ENCODE data around the gene SOAT2.
"Not testable (repeated sequence)": the region's sequence is repeated elsewhere in the genome, so short reads cannot be mapped to it uniquely, and the experiment has no call there.

The SOAT2 gene

DNA sequence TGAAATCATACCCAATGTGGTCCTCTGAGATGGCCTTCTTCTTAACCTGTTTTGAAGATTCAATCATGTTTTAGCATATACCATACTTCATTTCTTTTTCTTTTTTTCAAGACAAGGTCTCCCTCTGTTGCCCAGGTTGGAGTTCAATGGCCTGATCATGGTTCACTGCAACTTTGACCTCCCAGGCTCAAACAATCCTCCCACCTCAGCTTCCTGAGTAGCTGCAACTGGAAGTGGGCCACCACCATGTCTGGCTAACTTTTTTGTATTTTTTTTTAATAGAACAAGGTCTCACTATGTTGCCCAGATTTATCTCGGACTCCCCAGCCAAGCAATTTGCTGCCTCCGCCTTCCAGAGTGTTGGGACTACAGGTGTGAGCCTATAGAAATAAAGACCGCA, 30.4 kb downstream of the SOAT2 start:
- DNase-seq (ENCODE audit: low read depth): no peak

DNA sequence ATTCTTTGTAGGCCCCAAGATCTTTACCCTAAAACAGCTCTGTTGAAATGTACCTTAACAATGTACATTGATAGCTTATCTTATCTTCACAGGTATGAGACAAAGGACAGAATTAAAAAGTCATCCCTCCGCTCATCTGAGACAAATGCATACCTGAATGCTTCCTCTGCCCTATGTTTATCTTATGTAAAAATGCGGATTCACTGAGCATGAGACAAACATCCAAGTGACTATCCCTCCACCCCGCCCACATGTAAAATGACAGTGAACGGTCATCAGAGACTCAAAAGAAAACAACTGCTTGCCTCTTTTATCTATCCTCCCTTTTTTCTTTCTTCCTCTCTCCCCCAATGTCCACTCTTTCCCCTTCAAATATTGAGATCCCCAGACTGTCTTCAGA, 40.1 kb downstream of the SOAT2 start:
- no peak for DNase-seq (ENCODE audit: low read depth)

DNA sequence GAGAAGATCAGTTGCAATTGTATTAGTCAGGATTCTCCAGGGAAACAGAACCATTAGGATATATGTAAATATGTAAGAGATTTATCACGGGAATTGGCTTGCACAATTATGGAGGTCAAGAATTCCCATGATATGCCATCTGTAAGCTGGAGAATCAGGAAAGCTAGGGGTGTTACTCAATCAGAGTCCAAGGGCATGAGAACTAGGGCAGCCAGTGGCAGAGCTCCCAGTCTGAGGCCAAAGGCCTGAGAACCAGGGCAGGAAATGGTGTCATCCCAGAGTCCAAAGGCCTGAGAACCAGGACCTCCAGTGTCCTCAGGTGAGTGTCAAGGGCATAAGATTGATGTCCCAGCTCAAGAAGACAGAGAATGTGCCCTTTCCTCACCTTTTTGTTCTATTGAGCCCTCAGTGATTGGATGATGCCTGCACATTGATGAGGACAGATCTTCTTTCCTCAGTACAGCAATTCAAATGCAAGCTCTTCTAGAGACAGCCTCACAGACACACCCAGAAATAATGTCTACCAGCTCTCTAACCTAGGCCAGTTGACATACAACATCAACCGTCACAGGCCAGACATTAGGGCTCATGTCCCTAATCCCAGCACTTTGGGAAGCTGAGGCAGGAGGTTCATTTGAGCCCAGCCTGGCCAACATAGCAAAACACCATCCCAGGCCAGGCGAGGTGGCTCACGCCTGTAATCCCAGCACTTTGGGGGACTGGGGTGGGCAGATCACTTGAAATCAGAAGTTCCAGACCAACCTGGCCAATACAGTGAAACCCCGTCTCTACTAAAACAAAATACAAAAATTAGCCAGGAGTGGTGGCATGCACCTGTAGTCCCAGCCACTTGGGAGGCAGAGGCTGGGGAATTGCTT, 42.3 kb downstream of the SOAT2 start:
- peak; percentile 69 for DNase-seq (ENCODE audit: low read depth)

DNA sequence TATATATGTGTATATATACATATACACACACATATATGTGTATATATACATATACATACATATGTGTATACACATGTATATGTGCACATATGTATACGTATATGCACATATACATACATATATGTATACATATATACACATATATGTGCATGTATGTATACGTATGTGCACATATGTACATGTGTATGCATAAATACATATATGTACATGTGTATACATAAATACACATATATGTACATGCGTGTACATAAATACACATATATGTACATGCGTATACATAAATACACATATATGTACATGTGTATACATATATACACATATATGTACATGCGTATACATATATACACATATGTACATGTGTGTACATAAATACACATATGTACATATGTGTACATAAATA, 43.9 kb downstream of the SOAT2 start:
- DNase-seq (ENCODE audit: low read depth): no peak

DNA sequence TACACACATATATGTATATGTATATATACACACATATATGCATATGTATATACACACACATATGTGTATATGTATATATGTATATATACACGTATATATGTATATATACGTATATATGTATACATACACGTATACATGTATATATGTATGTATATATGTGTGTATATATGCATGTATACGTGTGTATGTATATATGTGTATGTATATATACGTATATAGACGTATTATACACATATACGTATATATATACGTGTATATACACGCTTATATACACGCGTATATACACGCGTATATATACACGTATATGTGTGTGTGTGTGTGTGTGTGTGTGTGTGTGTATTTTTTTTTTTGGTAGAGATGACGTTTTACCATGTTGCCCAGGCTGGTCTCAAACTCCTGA, 44.4 kb downstream of the SOAT2 start:
- DNase-seq (ENCODE audit: low read depth): no peak

DNA sequence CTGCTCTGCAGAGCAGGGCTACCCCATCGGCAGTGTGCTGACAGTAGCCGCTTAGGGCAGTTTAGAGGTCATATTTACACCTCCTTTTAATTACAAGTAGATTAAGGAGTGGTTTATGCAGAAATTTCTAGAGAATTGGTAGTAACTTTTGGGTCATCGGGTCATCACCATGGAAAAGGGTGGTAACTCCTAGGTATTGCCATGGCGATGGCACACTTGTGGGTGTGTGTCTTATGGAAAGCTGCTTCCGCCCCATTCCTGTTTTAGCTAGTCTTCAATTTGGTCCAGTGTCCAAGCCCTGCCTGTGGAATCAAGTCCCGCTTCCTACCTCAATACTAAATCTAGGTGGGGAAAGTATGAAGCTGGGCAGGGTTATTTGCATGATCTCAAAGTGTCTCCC, 47.8 kb downstream of the SOAT2 start:
- DNase-seq (ENCODE audit: low read depth): no peak

DNA sequence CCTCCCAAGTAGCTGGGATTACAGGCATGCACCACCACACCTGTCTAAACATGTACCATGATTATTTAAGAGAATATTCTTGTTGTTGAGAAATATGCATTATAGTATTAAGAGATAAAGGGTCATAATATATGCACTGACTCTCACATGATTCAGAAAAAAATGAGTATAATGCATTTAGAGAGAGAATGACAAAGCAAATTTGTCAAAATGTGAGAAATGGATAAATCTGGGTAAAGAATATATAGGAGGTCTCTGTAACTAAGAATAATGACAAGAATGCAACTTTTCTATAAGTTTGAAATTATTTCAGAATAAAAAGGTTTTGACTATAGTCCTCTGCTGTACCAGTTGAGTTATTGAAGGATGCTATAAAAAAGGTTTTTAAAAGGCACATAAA, 49.1 kb downstream of the SOAT2 start:
- DNase-seq (ENCODE audit: low read depth): no peak

DNA sequence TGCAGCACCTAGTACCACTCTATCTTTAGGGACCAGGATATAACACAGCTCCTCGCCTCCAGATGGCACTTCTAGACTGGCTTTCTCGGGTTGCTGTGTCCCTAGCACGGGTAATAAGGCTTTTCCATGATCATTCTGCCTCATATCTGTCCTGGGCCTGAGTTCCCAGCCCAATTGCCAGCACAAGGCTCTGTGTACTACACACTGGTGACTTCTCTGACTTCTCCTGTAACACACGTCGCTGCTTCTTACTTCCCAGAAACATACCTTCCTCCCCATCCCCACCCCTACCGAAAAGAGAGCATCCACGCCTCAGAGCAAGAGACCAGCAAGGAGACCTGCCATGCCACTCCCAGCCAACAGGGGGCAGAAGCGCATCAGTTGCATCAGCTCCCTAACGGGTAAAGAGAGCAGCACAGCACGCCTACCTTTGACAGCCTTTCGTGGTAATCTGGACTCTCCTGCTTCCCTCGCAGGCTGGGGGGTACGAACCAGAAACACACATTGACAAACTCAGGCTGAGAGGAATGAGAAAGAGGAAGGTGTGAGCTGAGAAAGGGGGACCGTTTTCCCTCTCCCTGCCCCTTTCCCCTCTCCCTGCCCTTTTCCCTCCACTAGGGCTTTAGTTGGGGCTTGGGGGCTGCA, 56.0 kb downstream of the SOAT2 start:
- peak; percentile 58 for DNase-seq (ENCODE audit: low read depth)

DNA sequence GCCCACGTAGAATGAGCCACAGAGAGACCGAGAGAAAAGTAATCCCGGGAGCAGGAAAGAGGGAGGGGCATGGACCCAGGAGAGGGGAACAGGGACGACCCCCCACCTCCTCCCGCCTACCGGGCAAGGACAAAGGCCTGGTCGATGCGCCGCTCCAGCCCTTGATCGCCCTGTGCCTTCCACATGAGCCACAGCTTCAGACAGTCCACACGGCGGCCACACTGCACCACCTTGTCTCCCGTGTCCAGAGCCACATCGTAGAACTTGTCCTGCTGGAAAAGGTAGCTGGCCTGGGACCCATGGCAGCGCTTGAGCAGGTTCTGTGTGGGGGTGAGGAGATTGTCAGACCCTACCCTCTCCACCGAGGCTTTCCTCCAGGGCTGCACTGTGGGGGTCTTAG, 56.7 kb downstream of the SOAT2 start:
- no peak for DNase-seq (ENCODE audit: low read depth)

DNA sequence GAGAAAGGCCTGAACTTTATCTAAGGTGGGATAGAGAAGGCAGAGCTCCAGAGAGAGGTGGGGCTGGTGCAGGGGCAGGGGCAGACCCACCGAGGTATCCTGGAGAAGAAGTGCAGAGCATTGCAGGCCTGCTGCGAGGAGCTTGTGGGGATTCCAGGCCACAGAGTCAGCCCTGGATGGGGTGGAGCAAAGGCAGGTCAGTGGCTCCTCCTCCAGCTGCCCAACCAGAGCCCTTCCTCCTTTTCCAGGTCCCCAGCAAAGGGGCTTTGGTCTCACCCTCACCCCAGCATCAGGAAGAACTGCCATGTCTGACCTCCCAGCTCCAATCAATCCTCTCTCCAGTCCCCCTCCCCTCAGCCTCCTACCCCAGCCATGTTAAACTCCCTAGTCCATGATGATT, 57.4 kb downstream of the SOAT2 start:
- DNase-seq (ENCODE audit: low read depth): no peak

DNA sequence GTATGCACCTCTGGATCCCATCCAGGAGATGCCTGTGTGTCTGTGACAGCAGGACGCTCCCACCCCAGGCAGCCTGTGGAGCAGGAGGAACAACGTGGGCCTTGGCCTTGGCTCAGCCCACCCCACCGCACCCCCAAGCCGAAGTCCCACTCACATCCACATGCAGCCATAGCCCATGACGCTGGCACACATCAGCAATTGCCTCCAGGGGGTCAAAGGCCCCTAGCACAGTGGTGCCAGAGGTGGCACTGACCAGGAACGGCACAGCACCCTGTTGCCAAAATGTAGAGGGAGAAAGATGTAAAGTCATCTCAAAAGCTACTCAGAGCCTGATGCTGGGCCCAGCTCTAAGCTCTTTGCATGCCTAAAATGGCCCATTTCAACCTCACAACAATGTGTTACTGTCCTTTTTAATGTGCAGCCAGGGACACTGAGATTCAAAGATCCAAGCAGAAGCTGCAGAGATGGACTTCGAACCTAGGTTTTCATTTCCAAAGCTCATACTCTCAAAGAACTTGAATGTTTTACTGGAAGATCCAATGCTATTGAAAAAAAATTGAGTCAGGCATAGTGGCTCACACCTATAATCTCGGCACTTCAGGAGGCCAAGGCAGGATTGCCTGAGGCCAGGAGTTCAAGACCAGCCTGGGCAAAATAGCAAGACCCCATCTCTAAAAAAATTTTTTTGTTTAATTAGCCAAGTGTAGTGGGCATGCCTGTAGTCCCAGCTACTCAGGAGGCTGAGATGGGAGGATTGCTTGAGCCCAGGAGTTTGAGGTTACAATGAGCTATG, 58.0 kb downstream of the SOAT2 start:
- DNase-seq (ENCODE audit: low read depth): no peak

DNA sequence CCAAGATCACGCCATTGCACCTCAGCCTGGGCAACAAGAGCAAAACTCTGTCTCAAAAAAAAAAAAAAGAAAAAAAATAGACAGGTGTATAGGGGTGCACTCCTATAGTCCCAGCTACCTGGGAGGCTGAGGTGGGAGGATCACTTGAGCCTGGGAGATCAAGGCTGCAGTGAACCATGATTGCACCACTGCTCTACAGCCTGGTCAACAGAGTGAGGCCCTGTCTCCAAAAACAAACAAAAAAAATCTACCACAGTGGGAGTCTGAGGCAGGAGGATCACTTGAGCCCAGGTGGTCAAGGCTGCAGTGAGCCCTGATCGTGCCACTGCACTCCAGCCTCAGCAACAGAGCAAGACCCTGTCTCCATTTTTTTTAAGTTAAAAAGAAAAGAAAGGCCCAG, 59.7 kb downstream of the SOAT2 start:
- not testable (repeated sequence) for DNase-seq (ENCODE audit: low read depth)

DNA sequence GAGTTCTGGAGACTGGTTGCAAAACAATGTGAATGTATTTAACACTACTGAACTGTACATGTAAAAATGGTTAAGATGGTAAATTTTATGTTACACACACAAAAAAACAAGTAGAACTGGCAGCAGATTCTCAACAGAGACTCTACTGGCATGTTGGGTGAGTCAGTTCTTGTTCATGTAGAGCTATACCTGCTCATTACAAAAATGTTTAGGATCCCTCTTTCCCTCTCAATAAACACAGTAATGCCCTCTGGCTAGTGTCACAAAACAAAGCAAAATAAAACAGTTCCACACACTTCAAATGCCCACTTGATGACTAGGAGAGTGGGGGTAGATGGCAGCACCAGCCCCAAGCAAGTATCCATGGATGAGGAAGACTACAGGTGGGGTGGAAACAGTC, 63.6 kb downstream of the SOAT2 start:
- DNase-seq (ENCODE audit: low read depth): no peak

DNA sequence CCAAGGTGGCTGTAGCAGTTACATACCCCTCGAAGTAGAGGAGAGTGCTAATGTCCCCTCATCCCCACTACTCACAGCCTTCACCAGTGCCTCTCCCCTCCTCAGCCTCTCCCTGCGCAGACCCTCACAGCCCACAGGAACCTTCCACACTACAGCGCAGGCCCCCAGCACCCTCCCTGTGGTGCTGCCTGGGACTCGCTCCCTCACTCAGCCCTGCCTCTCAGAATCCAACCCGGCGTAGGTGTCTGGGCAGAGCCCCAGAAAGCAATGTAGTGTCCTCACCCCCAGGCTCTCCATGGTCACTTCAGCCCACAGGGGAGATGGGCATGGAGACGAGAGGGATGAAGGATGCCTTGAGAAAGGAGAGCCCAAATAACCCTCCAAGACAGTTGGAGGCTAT, 66.4 kb downstream of the SOAT2 start:
- no peak for DNase-seq (ENCODE audit: low read depth)

DNA sequence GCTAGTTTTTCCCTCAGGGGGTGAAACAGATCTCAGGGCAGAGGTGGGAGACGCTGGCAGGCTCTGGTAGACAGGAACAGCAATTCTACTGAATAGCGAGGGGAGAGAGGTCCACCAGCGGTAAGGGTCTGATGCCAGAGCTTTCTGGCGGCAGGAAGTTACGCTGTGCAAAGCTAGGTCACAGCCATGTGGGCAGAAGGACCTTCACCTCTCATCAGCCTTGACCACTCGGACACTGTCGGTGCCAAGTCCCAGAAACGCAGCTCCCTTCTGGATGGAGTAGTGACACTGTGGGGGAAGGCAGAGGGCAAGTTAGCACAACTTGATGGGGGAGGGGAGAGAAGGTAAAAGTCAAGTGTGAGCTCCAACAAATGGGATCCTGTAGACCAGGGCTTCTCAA, 66.9 kb downstream of the SOAT2 start:
- DNase-seq (ENCODE audit: low read depth): no peak

DNA sequence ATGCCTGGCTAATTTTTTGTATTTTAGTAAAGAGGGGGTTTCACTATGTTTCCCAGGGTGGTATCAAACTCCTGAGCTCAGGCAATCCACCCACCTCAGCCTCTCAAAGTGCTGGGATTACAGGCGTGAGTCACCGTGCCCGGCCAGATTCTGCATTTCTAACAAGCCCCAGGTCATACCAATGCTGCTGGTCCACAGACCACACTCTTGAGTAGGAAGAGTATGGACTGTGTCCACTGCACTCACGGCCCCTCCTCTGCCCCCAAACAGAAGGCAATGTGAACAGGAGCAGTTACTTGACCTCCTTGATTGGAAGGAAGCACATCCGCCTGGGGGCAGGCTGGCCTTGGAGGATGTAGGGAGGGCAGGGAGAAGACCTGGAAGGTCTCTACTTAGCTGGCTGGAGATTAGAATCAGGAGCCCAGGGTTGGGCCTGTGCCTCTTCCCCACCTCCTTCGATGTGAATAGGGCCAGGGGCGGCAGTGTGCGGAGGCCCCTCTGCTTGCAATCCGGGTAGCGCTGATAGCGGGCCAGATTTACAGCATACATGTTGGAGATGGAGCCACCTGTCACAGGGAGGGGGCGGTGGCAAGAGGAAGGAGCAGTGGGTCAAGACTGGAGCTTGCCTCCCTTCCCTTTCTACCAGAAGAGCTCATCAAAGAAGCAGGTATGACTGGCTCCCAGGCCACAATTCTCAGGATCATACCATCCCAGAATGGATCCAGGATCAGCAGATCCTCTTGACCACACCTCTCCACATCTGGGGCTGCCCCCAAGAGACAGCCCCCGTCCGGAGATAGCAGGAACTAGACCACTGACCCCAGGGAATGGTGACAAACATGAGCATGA, 67.8 kb downstream of the SOAT2 start:
- no peak for DNase-seq (ENCODE audit: low read depth)

DNA sequence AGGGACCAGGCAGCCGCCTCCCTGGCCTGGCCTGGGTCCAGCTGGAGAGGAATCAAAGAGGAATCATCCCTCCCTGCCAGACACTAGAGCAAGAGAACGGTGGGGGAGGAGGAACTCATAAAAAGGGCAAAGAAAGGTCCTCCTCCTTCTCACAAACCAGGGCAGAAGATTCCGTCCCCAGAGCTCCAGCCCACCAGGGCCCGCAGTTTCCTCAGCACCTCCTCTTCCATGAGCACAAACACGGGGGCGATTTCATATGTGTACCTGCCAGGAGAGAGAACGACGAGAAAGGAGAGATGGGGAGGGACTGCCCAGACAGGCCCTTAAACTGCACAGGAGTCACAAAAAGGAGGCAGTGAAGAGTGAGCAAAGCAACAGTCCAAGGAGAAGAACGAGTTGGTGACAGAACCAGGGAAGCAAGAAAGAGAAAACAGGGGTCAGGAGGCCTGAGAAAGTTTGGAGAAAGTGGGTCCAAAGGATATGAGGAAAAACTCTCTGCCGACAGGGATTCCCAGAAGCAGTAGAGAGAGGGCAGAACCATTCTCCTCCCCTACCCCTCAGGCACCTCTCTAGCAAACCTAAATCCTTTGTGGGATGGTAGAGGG, 68.5 kb downstream of the SOAT2 start:
- no peak for DNase-seq (ENCODE audit: low read depth)

DNA sequence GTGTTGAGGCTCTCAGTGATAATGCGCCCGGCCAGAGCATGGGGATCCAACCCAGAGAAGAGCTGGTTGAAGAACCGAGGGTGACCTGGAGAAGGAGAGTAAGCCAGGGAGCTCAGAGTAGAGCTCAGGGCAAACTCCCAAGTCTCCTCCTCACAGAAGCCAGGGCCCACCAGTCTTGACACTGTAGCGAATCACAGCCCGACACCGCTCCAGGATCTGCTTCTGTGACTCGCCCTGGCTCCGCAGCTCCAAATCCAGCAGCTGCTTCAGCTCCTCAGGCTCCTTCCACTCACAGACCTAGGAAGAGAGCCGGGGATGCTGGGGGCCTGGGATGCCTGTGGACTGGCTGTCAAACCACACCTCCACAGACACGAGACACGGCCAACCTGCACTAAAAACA, 69.1 kb downstream of the SOAT2 start:
- DNase-seq (ENCODE audit: low read depth): no peak

DNA sequence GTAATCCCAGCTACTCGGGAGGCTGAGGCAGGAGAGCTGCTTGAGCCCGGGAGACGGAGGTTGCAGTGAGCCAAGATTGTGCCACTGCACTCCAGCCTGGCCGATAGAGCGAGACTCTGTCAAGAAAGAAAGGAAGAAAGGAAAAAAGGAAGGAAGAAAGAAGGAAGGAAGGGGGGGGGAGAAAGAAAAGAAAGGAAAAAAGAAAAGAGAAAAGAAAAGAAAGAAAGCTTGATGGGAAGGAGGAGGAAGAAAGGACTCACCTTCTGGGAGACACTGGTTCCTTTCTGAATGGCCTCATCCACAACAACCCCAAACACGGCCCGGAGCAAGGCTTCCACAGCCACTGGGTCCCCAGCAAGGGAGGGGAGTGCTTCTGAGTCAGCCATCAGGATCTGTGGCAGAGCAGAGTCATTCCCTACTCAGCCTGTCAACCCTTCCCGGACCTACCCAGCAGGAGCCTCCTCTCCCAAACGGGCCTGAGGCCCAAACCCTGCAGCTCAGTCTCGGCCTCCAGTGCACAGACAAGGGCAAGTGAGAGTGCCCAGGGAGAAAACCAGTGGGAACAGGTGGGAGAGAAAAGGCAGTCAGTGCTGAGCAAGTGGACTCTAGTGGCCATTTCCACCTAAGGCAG, 69.9 kb downstream of the SOAT2 start:
- DNase-seq (ENCODE audit: low read depth): no peak

All from GM04504 (cell line).